Measurements from ENCODE around the gene CUEDC2. TPM values are rescaled to one million over a fixed set of nuclear protein-coding genes. Genes with fewer than 3 reads are reported as not detected.

The CUEDC2 gene
- total RNA-seq, 2 donors from 2014 or later = 30.2 to 32.1 TPM

DNA sequence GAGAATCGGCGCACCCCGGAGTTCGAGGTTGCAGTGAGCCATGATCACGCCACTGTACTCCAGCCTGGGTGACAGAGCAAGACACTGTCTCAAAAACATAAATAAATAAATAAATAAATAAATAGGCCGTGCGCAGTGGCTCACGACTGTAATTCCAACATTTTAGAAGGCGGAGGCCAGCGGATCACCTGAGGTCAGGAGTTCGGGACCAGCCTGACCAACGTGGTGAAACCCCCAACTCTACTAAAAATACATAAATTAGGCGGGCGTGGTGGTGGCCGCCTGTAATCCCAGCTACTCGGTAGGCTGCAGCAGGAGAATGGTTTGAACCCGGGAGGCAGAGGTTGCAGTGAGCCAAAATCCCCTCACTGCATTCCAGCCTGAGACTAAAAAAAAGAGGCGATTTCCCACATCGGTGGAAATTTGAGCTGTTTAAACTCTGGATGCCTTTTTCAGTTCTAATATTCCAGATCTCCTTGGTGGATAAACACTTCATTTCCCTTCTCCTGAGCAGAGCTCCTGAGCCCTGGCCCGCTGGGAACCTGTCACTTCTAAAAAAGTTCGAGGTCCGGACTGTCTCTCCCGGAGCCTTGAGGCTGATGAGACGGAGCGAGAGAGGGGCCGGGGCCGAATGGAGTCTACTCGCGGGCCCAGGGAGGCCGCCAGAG, 38.8 kb downstream of the CUEDC2 start:
- intact Hi-C loops (cut with DNase I) = loop anchor here (5.0 to 10.0 kb wide), 2 partner anchors 89 to 201 kb away; no protein-coding TSS in a partner anchor
- H3K4me3 ChIP-seq = peak overlapping the region; percentile 73

DNA sequence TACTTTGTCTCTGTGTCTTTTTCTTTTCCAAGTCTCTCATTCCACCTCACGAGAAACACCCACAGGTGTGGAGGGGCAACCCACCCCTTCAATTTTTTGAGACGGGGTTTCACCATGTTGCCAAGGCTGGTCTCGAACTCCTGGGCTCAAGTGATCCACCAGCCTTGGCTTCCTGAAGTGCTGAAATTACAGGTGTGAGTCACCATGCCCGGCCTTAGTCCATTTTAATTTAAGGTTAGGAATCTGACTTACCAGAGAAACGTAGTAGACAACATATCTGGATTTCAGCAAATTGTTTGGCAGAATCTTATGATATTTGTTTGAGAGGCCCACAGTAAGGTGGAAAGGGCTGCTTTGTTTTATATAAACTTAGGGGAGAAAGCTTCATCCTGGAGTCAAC, 40.1 kb downstream of the CUEDC2 start:
- no peaks in the 10 kb centered on the region for H3K9me3 ChIP-seq
- no peaks in the 10 kb centered on the region for H3K36me3 ChIP-seq
- H3K4me3 ChIP-seq = no peak overlapping the region
- H3K9ac ChIP-seq (ENCODE audit: low read depth in 2 of 2, low read length in 2 of 2) = no peak overlapping the region
- no peak for DNase-seq
- no peaks in the 10 kb centered on the region for H3K27me3 ChIP-seq
- intact Hi-C loops (cut with DNase I) = loop anchor here (5.0 to 10.0 kb wide), 2 partner anchors 90 to 202 kb away; no protein-coding TSS in a partner anchor
- TF ChIP-seq, protein P1, sequence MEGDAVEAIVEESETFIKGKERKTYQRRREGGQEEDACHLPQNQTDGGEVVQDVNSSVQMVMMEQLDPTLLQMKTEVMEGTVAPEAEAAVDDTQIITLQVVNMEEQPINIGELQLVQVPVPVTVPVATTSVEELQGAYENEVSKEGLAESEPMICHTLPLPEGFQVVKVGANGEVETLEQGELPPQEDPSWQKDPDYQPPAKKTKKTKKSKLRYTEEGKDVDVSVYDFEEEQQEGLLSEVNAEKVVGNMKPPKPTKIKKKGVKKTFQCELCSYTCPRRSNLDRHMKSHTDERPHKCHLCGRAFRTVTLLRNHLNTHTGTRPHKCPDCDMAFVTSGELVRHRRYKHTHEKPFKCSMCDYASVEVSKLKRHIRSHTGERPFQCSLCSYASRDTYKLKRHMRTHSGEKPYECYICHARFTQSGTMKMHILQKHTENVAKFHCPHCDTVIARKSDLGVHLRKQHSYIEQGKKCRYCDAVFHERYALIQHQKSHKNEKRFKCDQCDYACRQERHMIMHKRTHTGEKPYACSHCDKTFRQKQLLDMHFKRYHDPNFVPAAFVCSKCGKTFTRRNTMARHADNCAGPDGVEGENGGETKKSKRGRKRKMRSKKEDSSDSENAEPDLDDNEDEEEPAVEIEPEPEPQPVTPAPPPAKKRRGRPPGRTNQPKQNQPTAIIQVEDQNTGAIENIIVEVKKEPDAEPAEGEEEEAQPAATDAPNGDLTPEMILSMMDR (IDR thresholded peaks at IDR 0.05) = no peak
- no peak overlapping the region for H3K27ac ChIP-seq
- peaks cover 11% of the 10 kb centered on the region for H3K4me1 ChIP-seq

More for the DNA sequence above, 38.8 kb downstream of the CUEDC2 start:
- Histone ChIP-seq H3K4me1 (peaks cover 11% of the 10 kb centered on the region), H3K36me3 (no peaks in the 10 kb centered on the region), H3K27ac (peak overlapping the region; percentile 98), H3K9ac (ENCODE audit: low read depth in 2 of 2, low read length in 2 of 2) (peak overlapping the region; percentile 90 to 95), H3K27me3 (no peaks in the 10 kb centered on the region), H3K9me3 (no peaks in the 10 kb centered on the region)
- DNase-seq = no peak
- TF ChIP-seq, protein P1 (IDR thresholded peaks at IDR 0.05) = no peak

DNA sequence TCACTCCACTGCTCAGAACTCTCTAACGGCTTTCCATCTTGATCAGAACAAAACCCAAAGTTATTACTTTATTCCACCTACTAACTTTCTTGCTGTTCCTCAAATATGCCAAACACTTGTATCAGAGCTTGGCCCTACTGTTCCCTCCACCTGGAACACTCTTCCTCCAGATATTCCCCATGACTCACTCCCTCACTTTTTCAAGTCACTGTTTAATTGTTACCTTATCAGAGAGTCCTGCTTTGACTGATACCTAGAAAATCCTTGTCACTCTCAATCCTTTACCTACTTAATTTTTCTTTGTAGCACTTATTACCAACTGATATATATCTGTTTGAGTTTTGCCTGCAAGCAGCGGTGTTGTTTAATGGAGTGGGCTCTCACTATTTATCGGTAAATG, 42.5 kb downstream of the CUEDC2 start:
- intact Hi-C loops (cut with DNase I) = loop anchor here (5.0 to 10.0 kb wide), 2 partner anchors 92 to 205 kb away; no protein-coding TSS in a partner anchor
- no peaks in the 10 kb centered on the region for H3K4me1 ChIP-seq
- H3K36me3 ChIP-seq = no peaks in the 10 kb centered on the region
- TF ChIP-seq, protein P1 (IDR thresholded peaks at IDR 0.05) = no peak
- DNase-seq = no peak
- H3K4me3 ChIP-seq = no peak overlapping the region
- no peaks in the 10 kb centered on the region for H3K27me3 ChIP-seq
- H3K27ac ChIP-seq = no peak overlapping the region
- no peaks in the 10 kb centered on the region for H3K9me3 ChIP-seq
- no peak overlapping the region for H3K9ac ChIP-seq (ENCODE audit: low read depth in 2 of 2, low read length in 2 of 2)

DNA sequence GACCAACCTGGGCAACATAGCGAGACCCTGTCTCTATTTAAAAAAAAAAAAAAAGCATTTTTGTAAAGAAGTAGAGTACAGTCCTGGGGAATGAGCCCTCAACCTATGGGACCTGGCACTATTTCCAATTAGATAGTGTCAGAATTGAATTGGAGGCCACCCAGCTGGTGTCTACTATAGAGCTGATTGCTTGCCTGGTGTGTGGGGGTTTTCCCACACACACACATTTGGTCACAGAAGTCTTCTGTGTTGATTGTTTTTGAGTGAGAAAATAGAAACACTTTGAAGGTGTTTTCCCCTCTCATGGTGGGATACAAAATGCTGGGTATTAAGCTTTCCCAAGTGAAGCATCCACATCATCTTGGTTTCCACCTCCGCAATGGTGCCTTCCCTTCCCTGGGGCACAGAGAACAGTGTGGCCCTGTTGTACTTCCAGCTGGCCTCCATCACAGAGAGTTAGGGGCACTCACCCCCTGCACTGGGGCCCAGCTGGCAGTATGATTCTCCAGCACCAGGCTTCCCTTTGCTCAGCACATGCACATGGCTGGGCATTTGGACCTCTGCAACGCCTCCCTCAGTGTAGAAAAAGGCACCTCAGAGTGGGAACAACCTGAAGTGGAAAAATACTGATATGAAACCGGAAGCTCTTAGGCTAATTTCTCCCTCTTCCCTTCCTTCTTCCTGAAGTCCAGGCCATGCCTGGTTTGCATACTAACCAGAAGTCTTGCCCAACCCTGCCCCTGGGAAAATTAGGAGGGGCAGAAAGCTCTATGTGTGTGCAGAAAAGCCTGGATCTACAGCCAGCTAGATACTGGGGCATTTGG, 47.6 kb downstream of the CUEDC2 start:
- H3K27ac ChIP-seq = no peak overlapping the region

DNA sequence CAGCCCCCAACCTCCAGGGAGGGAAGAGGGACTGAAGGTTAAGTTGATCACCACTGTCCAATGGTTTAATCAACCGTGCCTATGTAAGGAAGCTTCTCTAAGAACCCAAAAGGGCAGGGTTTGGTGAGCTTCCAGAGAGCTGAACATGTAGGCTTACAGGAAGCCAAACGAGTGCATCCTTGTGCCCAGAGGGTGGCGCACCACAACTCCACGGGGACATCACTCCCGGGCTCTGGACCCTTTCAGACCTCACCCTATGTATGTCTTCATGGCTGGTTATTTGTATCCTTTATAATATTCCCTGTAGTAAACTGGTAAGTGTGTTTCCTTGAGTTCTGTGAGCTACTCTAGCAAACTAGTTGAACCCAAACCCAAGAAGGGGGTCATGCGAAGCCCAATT, 48.3 kb downstream of the CUEDC2 start:
- no peaks in the 10 kb centered on the region for H3K9me3 ChIP-seq
- DNase-seq = no peak
- no peaks in the 10 kb centered on the region for H3K27me3 ChIP-seq
- no peak overlapping the region for H3K9ac ChIP-seq (ENCODE audit: low read depth in 2 of 2, low read length in 2 of 2)
- H3K4me1 ChIP-seq = no peaks in the 10 kb centered on the region
- TF ChIP-seq, protein P1 (IDR thresholded peaks at IDR 0.05) = no peak
- no peak overlapping the region for H3K27ac ChIP-seq
- intact Hi-C loops (cut with DNase I) = no loop called here
- H3K4me3 ChIP-seq = no peak overlapping the region
- peaks cover 14% of the 10 kb centered on the region for H3K36me3 ChIP-seq

More for the DNA sequence above, 47.6 kb downstream of the CUEDC2 start:
- TF ChIP-seq, protein P1 (IDR thresholded peaks at IDR 0.05) = no peak
- Histone ChIP-seq H3K27me3 (no peaks in the 10 kb centered on the region), H3K4me3 (no peak overlapping the region), H3K4me1 (no peaks in the 10 kb centered on the region), H3K9ac (ENCODE audit: low read depth in 2 of 2, low read length in 2 of 2) (no peak overlapping the region), H3K9me3 (no peaks in the 10 kb centered on the region), H3K36me3 (peaks cover 6% of the 10 kb centered on the region)
- DNase-seq = no peak
- intact Hi-C loops (cut with DNase I) = no loop called here

Data from colonic mucosa (tissue), 4 donors.